LNCAP (cell line): ENCODE data around the gene TMEM129.

Experiments
- TF ChIP-seq, protein P1 (sequence below): fragments of 450-650 bp; IDR thresholded peaks from 2 replicates; pipeline ENCODE4 v1.5.1; 2017; ENCODE audit warnings: mild to moderate bottlenecking

TMEM129 gene

GRCh38 chr4:1767061-1767769 is 46.1 kb upstream of the TMEM129 start:
- TF ChIP-seq, protein P1, sequence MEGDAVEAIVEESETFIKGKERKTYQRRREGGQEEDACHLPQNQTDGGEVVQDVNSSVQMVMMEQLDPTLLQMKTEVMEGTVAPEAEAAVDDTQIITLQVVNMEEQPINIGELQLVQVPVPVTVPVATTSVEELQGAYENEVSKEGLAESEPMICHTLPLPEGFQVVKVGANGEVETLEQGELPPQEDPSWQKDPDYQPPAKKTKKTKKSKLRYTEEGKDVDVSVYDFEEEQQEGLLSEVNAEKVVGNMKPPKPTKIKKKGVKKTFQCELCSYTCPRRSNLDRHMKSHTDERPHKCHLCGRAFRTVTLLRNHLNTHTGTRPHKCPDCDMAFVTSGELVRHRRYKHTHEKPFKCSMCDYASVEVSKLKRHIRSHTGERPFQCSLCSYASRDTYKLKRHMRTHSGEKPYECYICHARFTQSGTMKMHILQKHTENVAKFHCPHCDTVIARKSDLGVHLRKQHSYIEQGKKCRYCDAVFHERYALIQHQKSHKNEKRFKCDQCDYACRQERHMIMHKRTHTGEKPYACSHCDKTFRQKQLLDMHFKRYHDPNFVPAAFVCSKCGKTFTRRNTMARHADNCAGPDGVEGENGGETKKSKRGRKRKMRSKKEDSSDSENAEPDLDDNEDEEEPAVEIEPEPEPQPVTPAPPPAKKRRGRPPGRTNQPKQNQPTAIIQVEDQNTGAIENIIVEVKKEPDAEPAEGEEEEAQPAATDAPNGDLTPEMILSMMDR, result no peak

DNA sequence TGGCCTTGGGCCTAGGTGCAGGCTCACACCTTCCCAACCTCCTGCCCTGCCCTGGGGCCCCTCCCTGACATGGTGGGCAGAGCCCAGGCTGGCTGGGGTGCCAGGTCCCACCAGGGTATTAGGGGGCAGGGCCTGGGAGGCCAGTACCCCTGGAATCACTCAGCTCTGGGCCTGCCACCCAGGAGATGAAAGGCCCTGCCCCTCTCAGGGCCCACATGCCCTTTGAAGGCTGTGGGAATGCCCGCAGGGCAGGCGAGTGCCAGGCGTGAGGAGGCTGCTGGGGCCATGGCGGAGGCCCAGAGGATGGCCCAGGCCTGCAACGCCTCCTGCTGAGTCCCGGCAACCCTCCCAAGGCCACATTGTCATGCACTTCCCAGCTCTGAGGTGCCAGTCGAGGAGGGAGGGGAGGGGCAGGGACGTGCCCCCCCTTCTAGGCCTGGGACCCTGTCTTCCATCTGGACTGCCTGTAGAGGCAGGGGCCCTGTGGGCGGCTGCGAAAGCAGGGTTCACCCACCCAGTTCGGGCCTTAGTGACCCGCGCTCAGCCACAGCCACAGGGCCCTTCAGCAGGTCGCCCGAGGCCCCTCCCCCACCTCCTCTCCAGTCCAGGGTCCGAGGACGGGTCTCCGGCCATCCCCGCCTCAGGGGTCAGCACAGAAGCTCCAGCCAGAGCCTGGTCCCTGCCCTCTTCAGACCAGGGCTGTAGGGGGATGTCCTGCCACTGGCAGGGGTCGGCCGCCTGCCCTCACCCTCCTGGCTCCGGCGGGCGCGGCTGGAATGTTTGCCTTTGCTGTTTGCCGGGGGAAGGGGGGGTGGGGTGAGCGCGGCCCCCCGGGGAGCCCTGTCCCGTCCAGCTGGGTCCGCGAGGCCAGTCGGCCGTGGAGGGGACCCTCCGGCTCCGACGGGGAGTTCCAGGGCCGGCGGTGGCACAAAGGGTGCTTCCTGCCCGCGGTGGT is 45.3 kb upstream of the TMEM129 start:
- TF ChIP-seq, protein P1, result no peak

DNA sequence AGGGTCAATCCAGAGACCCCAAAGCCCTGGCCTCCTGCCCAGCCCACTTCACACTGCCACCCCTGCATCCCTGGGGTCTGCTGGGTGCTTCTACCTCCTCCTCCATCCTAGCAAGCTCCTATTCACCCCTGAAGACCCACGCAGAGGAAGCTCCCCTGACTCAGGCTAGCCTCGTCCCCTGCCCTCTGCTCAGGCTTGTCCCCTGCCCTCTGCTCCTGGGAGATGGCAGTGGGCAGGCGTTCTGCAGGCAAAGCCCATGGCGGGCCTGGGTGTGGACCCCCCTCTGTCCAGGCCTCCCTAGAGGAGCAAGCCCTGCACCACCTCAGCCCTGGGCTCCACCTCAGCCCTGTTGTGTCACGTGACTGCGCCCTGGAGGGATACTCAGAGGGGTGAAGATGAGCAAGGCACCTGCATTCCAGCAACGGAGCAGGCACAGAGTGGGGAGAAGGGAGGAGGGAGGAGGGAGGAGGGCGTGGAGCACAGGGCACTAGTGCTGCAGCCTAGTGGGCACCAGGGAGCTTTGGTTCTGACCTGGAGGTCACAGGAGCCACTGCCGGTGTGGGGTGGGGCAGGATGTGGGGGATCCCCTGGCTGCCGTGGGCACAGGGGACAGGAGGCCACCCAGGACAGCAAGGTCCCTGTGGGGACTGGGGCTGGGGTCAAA is 44.4 kb upstream of the TMEM129 start:
- TF ChIP-seq, protein P1, result no peak

GRCh38 chr4:1764670-1765069 is 43.5 kb upstream of the TMEM129 start:
- TF ChIP-seq, protein P1, result no peak

GRCh38 chr4:1763550-1764080 is 42.5 kb upstream of the TMEM129 start:
- TF ChIP-seq, protein P1, result no peak

DNA sequence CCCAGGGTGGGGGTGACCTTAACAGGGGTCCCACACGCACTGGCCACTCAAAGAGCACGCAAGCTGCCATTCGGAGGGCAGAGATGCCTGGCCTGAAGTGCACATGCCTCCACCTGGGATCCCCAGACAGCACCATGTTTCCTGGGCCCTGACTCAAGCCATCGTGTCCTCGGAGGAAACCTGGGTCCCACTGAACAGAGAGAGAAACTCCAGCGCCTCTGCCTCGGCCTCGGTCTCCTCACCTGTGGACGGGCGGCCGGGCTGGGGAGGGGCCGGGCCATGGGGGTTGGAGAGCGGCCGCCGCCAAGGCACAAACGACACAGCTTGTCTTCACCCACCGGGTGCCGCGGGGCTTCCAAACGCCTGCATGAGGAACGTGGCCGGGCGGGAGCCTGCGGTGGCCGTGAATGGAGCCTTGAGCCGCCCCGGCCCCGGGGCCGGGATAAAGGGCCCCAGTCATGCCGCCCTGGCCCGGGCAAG is 42.0 kb upstream of the TMEM129 start:
- TF ChIP-seq, protein P1, result no peak
